Cardiac muscle cell (in vitro differentiated cells and primary cell): ENCODE results near the gene LRRC25. TPM values are rescaled to one million over a fixed set of nuclear protein-coding genes. Genes with fewer than 3 reads are reported as not detected.
"Not testable (repeated sequence)": the region's sequence is repeated elsewhere in the genome, so short reads cannot be mapped to it uniquely, and the experiment has no call there.

Experiments
- DNase-seq, 2 donors: peaks; one replicate each; pipeline versions ENCODE4 v3.0.0 to v3.0.0-alpha.2; 2010 to 2017; ENCODE audit warnings: low read depth in 1 of 2, low spot score in 1 of 2
- H3K27ac ChIP-seq: fragments of 200-600 bp; sonication (generic); 2 replicates; pipeline ENCODE4 v1.5.1; 2016
- H3K27me3 ChIP-seq: fragments of 200-600 bp; sonication (generic); 2 replicates; pipeline ENCODE4 v1.6.0; 2016; ENCODE audit warnings: control low read depth
- H3K36me3 ChIP-seq: fragments of 200-600 bp; sonication (generic); 2 replicates; pipeline ENCODE4 v1.5.1; 2016; ENCODE audit warnings: control low read depth
- H3K4me1 ChIP-seq: fragments of 200-600 bp; sonication (generic); 2 replicates; pipeline ENCODE4 v1.8.1; 2017; ENCODE audit warnings: low read depth, mild to moderate bottlenecking, mixed run types
- H3K4me3 ChIP-seq: fragments of 200-600 bp; sonication (generic); 2 replicates; pipeline ENCODE4 v1.5.1; 2016; ENCODE audit warnings: mild to moderate bottlenecking
- H3K9me3 ChIP-seq: fragments of 200-600 bp; sonication (generic); 2 replicates; pipeline ENCODE4 v1.5.1; 2017; ENCODE audit warnings: low read depth, mild to moderate bottlenecking, control low read depth
- CTCF ChIP-seq: IDR thresholded peaks from 2 replicates; pipeline ENCODE4 v1.5.1; 2012; ENCODE audit warnings: low read depth, mild to moderate bottlenecking, low read length
- polyA plus RNA-seq: library from polyadenylated mRNA; unstranded; fragments of >200 nt; fragmentation: Nextera tagmentation; extraction: Ambion mirVana; gene quantifications from 2 replicates; pipeline ENCODE4 v1.2.1, GENCODE V29; 2016
- total RNA-seq: library from RNA; depleted of rRNA; stranded (reverse); fragments of >200 nt; gene quantifications from 2 replicates; pipeline ENCODE4 v1.2.3, GENCODE V29; 2016

LRRC25 gene
- total and polyA plus RNA-seq, 2 experiments from 2014 or later: not detected

GRCh38 chr19:18368504-18369222 is 28.8 kb downstream of the LRRC25 start:
- no peak for TF ChIP-seq CTCF
- peaks cover 9% of the 10 kb centered on the region for H3K4me1 ChIP-seq
- no peak for DNase-seq
- H3K4me3 ChIP-seq: no peak overlapping the region
- H3K9me3 ChIP-seq: no peaks in the 10 kb centered on the region
- no peaks in the 10 kb centered on the region for H3K36me3 ChIP-seq
- H3K27ac ChIP-seq: peak overlapping the region; percentile 71
- H3K27me3 ChIP-seq: no peaks in the 10 kb centered on the region

- H3K4me3 ChIP-seq: no peak overlapping the region
- DNase-seq: no peak
- peaks cover 9% of the 10 kb centered on the region for H3K4me1 ChIP-seq
- H3K27ac ChIP-seq: no peak overlapping the region
- H3K9me3 ChIP-seq: no peaks in the 10 kb centered on the region
- no peaks in the 10 kb centered on the region for H3K27me3 ChIP-seq
- H3K36me3 ChIP-seq: no peaks in the 10 kb centered on the region
- TF ChIP-seq CTCF: no peak
These were observed 31.4 kb downstream of the LRRC25 start for GRCh38 chr19:18366021-18366435.

GRCh38 chr19:18364826-18365528 is 32.4 kb downstream of the LRRC25 start:
- H3K9me3 ChIP-seq: no peaks in the 10 kb centered on the region
- H3K4me1 ChIP-seq: peaks cover 9% of the 10 kb centered on the region
- H3K4me3 ChIP-seq: no peak overlapping the region
- peak; percentile 45 to 100 for DNase-seq
- no peak for TF ChIP-seq CTCF
- H3K27me3 ChIP-seq: no peaks in the 10 kb centered on the region
- H3K27ac ChIP-seq: peak overlapping the region; percentile 77
- H3K36me3 ChIP-seq: no peaks in the 10 kb centered on the region

- not testable (repeated sequence) for DNase-seq, H3K9me3 ChIP-seq, H3K4me1 ChIP-seq, H3K36me3 ChIP-seq, H3K4me3 ChIP-seq, H3K27me3 ChIP-seq
- peak overlapping the region; percentile 77 for H3K27ac ChIP-seq
These were observed 33.1 kb downstream of the LRRC25 start for GRCh38 chr19:18364277-18364825.

GRCh38 chr19:18363787-18364186 is 33.6 kb downstream of the LRRC25 start:
- peaks cover 9% of the 10 kb centered on the region for H3K4me1 ChIP-seq
- H3K27me3 ChIP-seq: no peaks in the 10 kb centered on the region
- H3K4me3 ChIP-seq: no peak overlapping the region
- peaks cover 2% of the 10 kb centered on the region for H3K36me3 ChIP-seq
- H3K27ac ChIP-seq: no peak overlapping the region
- TF ChIP-seq CTCF: no peak
- DNase-seq: no peak
- H3K9me3 ChIP-seq: no peaks in the 10 kb centered on the region
